ENCODE data around the gene LIPT1.

Gene LIPT1

GRCh38 chr2:99150706-99151105 lies 4.1 kb upstream of the LIPT1 start:
- H3K4me1 ChIP-seq (ENCODE audit: control insufficient read depth, insufficient read depth, low read length): peaks cover 5% of the 10 kb centered on the region
- no peak overlapping the region for H3K9ac ChIP-seq (ENCODE audit: low read depth, low read length)
- H3K9me3 ChIP-seq (ENCODE audit: control insufficient read depth, insufficient read depth, low read length): no peaks in the 10 kb centered on the region
- H3K27me3 ChIP-seq (ENCODE audit: control insufficient read depth, insufficient read depth, low read length): no peaks in the 10 kb centered on the region
- no peak overlapping the region for H3K4me3 ChIP-seq (ENCODE audit: low read depth, low read length)
- H3K36me3 ChIP-seq (ENCODE audit: control insufficient read depth, insufficient read depth, low read length): no peaks in the 10 kb centered on the region

- Histone ChIP-seq H3K9ac (ENCODE audit: low read depth, low read length) (no peak overlapping the region), H3K27me3 (ENCODE audit: control insufficient read depth, insufficient read depth, low read length) (no peaks in the 10 kb centered on the region), H3K36me3 (ENCODE audit: control insufficient read depth, insufficient read depth, low read length) (no peaks in the 10 kb centered on the region)
Observed at GRCh38 chr2:99152199-99152895, 2.4 kb upstream of the LIPT1 start.

GRCh38 chr2:99153921-99154604 lies 704 bp upstream of the LIPT1 start:
- H3K4me1 ChIP-seq (ENCODE audit: control insufficient read depth, insufficient read depth, low read length): peaks cover 5% of the 10 kb centered on the region
- H3K27me3 ChIP-seq (ENCODE audit: control insufficient read depth, insufficient read depth, low read length): no peaks in the 10 kb centered on the region

More at GRCh38 chr2:99152199-99152895, 2.4 kb upstream of the LIPT1 start:
- no peaks in the 10 kb centered on the region for H3K9me3 ChIP-seq (ENCODE audit: control insufficient read depth, insufficient read depth, low read length)
- peaks cover 5% of the 10 kb centered on the region for H3K4me1 ChIP-seq (ENCODE audit: control insufficient read depth, insufficient read depth, low read length)
- H3K4me3 ChIP-seq (ENCODE audit: low read depth, low read length): no peak overlapping the region

GRCh38 chr2:99156891-99157290 lies 2.1 kb downstream of the LIPT1 start:
- Histone ChIP-seq H3K27me3 (ENCODE audit: control insufficient read depth, insufficient read depth, low read length) (no peaks in the 10 kb centered on the region), H3K4me1 (ENCODE audit: control insufficient read depth, insufficient read depth, low read length) (peaks cover 5% of the 10 kb centered on the region), H3K4me3 (ENCODE audit: low read depth, low read length) (no peak overlapping the region), H3K9ac (ENCODE audit: low read depth, low read length) (no peak overlapping the region), H3K9me3 (ENCODE audit: control insufficient read depth, insufficient read depth, low read length) (no peaks in the 10 kb centered on the region), H3K36me3 (ENCODE audit: control insufficient read depth, insufficient read depth, low read length) (no peaks in the 10 kb centered on the region)

More at GRCh38 chr2:99153921-99154604, 704 bp upstream of the LIPT1 start:
- H3K9ac ChIP-seq (ENCODE audit: low read depth, low read length): peak overlapping the region; percentile 62
- H3K4me3 ChIP-seq (ENCODE audit: low read depth, low read length): peak overlapping the region; percentile 66
- H3K9me3 ChIP-seq (ENCODE audit: control insufficient read depth, insufficient read depth, low read length): no peaks in the 10 kb centered on the region
- no peaks in the 10 kb centered on the region for H3K36me3 ChIP-seq (ENCODE audit: control insufficient read depth, insufficient read depth, low read length)

- H3K9ac ChIP-seq (ENCODE audit: low read depth, low read length): no peak overlapping the region
- no peak overlapping the region for H3K4me3 ChIP-seq (ENCODE audit: low read depth, low read length)
- peaks cover 5% of the 10 kb centered on the region for H3K4me1 ChIP-seq (ENCODE audit: control insufficient read depth, insufficient read depth, low read length)
- H3K36me3 ChIP-seq (ENCODE audit: control insufficient read depth, insufficient read depth, low read length): no peaks in the 10 kb centered on the region
- H3K27me3 ChIP-seq (ENCODE audit: control insufficient read depth, insufficient read depth, low read length): no peaks in the 10 kb centered on the region
- no peaks in the 10 kb centered on the region for H3K9me3 ChIP-seq (ENCODE audit: control insufficient read depth, insufficient read depth, low read length)
Observed at GRCh38 chr2:99158599-99158998, 3.8 kb downstream of the LIPT1 start.

GRCh38 chr2:99159594-99159993 lies 4.8 kb downstream of the LIPT1 start:
- H3K36me3 ChIP-seq (ENCODE audit: control insufficient read depth, insufficient read depth, low read length): no peaks in the 10 kb centered on the region
- no peaks in the 10 kb centered on the region for H3K27me3 ChIP-seq (ENCODE audit: control insufficient read depth, insufficient read depth, low read length)
- H3K4me3 ChIP-seq (ENCODE audit: low read depth, low read length): no peak overlapping the region
- H3K4me1 ChIP-seq (ENCODE audit: control insufficient read depth, insufficient read depth, low read length): no peaks in the 10 kb centered on the region
- H3K9ac ChIP-seq (ENCODE audit: low read depth, low read length): no peak overlapping the region
- H3K9me3 ChIP-seq (ENCODE audit: control insufficient read depth, insufficient read depth, low read length): no peaks in the 10 kb centered on the region

GRCh38 chr2:99166218-99166617 lies 11.5 kb downstream of the LIPT1 start:
- Histone ChIP-seq H3K9ac (ENCODE audit: low read depth, low read length) (no peak overlapping the region), H3K36me3 (ENCODE audit: control insufficient read depth, insufficient read depth, low read length) (no peaks in the 10 kb centered on the region), H3K4me1 (ENCODE audit: control insufficient read depth, insufficient read depth, low read length) (no peaks in the 10 kb centered on the region), H3K27me3 (ENCODE audit: control insufficient read depth, insufficient read depth, low read length) (no peaks in the 10 kb centered on the region), H3K9me3 (ENCODE audit: control insufficient read depth, insufficient read depth, low read length) (no peaks in the 10 kb centered on the region), H3K4me3 (ENCODE audit: low read depth, low read length) (no peak overlapping the region)

DNA sequence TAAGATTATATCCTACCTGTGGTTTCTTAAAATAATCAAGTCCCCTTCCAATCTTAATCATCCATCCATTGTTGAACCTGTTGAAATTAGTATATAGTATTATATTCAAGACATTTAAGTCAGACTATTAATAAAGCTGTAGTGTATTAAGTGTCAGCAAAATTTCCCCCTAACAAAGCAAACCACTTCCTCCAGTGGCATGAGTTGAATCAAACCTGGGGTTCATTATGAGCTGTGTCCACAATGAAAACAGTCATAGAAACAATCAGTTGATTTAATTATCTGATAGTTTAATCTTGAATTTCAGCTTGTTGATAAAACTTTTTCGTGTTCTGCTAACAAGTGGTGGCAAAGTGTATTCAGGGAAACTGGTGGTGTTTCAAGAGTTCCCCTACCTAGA lies 14.8 kb downstream of the LIPT1 start:
- no peaks in the 10 kb centered on the region for H3K27me3 ChIP-seq (ENCODE audit: control insufficient read depth, insufficient read depth, low read length)
- H3K4me3 ChIP-seq (ENCODE audit: low read depth, low read length): no peak overlapping the region
- H3K4me1 ChIP-seq (ENCODE audit: control insufficient read depth, insufficient read depth, low read length): no peaks in the 10 kb centered on the region
- H3K9me3 ChIP-seq (ENCODE audit: control insufficient read depth, insufficient read depth, low read length): no peaks in the 10 kb centered on the region
- H3K9ac ChIP-seq (ENCODE audit: low read depth, low read length): no peak overlapping the region
- H3K36me3 ChIP-seq (ENCODE audit: control insufficient read depth, insufficient read depth, low read length): no peaks in the 10 kb centered on the region

DNA sequence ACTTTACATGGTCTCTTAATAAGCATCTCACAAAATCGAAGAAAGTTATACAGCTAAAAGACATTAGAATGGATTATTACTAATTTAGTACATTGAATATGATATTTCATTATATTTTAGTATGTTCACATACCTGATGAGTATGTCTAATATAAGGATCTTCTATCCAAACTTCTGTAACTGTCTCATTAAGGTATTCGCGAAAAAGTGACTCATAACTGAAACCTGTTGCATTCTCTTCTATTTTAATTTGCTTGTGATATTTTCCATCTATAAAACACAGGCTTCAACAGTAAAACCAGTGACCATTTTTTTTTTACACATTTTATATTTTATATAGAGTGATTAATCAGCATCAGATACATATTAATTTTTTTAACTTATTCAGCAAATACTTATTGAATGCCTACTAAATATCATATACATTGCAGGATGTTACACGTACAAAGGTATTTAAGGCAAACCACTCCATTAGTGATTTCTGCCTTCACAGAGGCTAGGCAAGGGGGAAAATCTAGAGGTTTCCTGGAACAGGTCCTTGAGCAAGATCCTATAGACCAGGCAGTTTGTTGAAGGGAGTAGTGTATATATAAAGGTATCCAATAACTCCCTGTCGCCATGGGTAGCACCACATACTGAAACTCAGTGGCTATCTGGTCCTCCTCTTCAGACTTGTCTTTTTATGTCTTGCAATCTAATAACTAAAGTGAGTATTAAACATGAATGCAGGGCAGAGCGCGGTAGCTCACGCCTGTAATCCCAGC lies 16.8 kb downstream of the LIPT1 start:
- H3K4me1 ChIP-seq (ENCODE audit: control insufficient read depth, insufficient read depth, low read length): no peaks in the 10 kb centered on the region
- no peaks in the 10 kb centered on the region for H3K36me3 ChIP-seq (ENCODE audit: control insufficient read depth, insufficient read depth, low read length)
- no peak overlapping the region for H3K9ac ChIP-seq (ENCODE audit: low read depth, low read length)
- no peaks in the 10 kb centered on the region for H3K9me3 ChIP-seq (ENCODE audit: control insufficient read depth, insufficient read depth, low read length)
- no peaks in the 10 kb centered on the region for H3K27me3 ChIP-seq (ENCODE audit: control insufficient read depth, insufficient read depth, low read length)
- no peak overlapping the region for H3K4me3 ChIP-seq (ENCODE audit: low read depth, low read length)

GRCh38 chr2:99180755-99181623 lies 26.2 kb downstream of the LIPT1 start, which contains the start of the genes MITD1 and MRPL30:
TSS of gene MITD1 (minus strand) at chr2:99181058. CDS start at chr2:99180981, 77 bp downstream.
TSS of gene MRPL30 (plus strand) at chr2:99181184. CDS start at chr2:99186204, 5,020 bp downstream.
- H3K27me3 ChIP-seq (ENCODE audit: control insufficient read depth, insufficient read depth, low read length): no peaks in the 10 kb centered on the region
- H3K4me1 ChIP-seq (ENCODE audit: control insufficient read depth, insufficient read depth, low read length): no peaks in the 10 kb centered on the region
- H3K9me3 ChIP-seq (ENCODE audit: control insufficient read depth, insufficient read depth, low read length): no peaks in the 10 kb centered on the region
- H3K4me3 ChIP-seq (ENCODE audit: low read depth, low read length): peak within 1 kb of the TSS; percentile 94
- H3K36me3 ChIP-seq (ENCODE audit: control insufficient read depth, insufficient read depth, low read length): no peaks in the 10 kb centered on the region
- peak within 1 kb of the TSS; percentile 76 for H3K9ac ChIP-seq (ENCODE audit: low read depth, low read length)

GRCh38 chr2:99181624-99182000 lies 26.8 kb downstream of the LIPT1 start:
- H3K27me3 ChIP-seq (ENCODE audit: control insufficient read depth, insufficient read depth, low read length): no peaks in the 10 kb centered on the region
- H3K9ac ChIP-seq (ENCODE audit: low read depth, low read length): peak overlapping the region; percentile 76
- H3K9me3 ChIP-seq (ENCODE audit: control insufficient read depth, insufficient read depth, low read length): no peaks in the 10 kb centered on the region
- H3K4me3 ChIP-seq (ENCODE audit: low read depth, low read length): peak overlapping the region; percentile 94
- H3K36me3 ChIP-seq (ENCODE audit: control insufficient read depth, insufficient read depth, low read length): no peaks in the 10 kb centered on the region
- no peaks in the 10 kb centered on the region for H3K4me1 ChIP-seq (ENCODE audit: control insufficient read depth, insufficient read depth, low read length)
